Sigmoid colon (tissue), 3 donors: ENCODE data around the gene ING3.

Source experiments
- CTCF ChIP-seq, 4 experiments: fragments of 450-650 bp in 3 of 4; fragments of 200-600 bp in 1 of 4; IDR thresholded peaks; one replicate each; pipeline ENCODE4 v1.5.1; 2016 to 2019; ENCODE audit warnings: antibody characterized with exemption in 4 of 4, mild to moderate bottlenecking in 3 of 4, moderate library complexity in 2 of 4
- POLR2A ChIP-seq, 2 donors: fragments of 450-650 bp; IDR thresholded peaks; one replicate each; pipeline ENCODE4 v1.6.1; 2016; ENCODE audit warnings: antibody characterized with exemption in 2 of 2, mild to moderate bottlenecking in 2 of 2, moderate library complexity in 2 of 2

GRCh38 chr7:120926943-120927346 is 23.6 kb upstream of the ING3 start:
- no peak for TF ChIP-seq CTCF (IDR thresholded peaks at IDR 0.05)
- no peak for TF ChIP-seq POLR2A (IDR thresholded peaks at IDR 0.05)
